Breast epithelium (tissue), 4 donors: ENCODE data around the gene DHRS4. TPM values are rescaled to one million over a fixed set of nuclear protein-coding genes. Genes with fewer than 3 reads are reported as not detected.
A peak's percentile ranks its signal among the peaks of the same experiment; 100 is the strongest.
"Not testable (repeated sequence)": the region's sequence is repeated elsewhere in the genome, so short reads cannot be mapped to it uniquely, and the experiment has no call there.

Experiments used
- DNase-seq, 2 donors: peaks; one replicate each; pipeline ENCODE4 v3.0.0-alpha.2; 2019; ENCODE audit warnings: low spot score in 2 of 2
- H3K27ac ChIP-seq, 2 donors: fragments of 200-600 bp; sonication (generic) in 1 of 2; one replicate each; pipeline ENCODE4 v1.5.1; 2016 to 2019; ENCODE audit warnings: mild to moderate bottlenecking in 1 of 2
- H3K27me3 ChIP-seq, 2 donors: fragments of 200-600 bp; sonication (generic) in 1 of 2; one replicate each; pipeline versions ENCODE4 v1.5.1 to v1.6.0; 2017 to 2019; ENCODE audit warnings: control low read depth in 1 of 2, mild to moderate bottlenecking in 1 of 2
- H3K36me3 ChIP-seq: fragments of 200-600 bp; one replicate; pipeline ENCODE4 v1.5.1; 2019
- H3K4me1 ChIP-seq, 2 donors: fragments of 200-600 bp; sonication (generic); one replicate each; pipeline ENCODE4 v1.5.1; 2016 to 2019; ENCODE audit warnings: control low read depth in 1 of 2
- H3K4me3 ChIP-seq, 3 donors: fragments of 200-600 bp; sonication (generic); 1 replicate in 2 of 3; 2 replicates in 1 of 3; pipeline ENCODE4 v1.5.1; 2016 to 2019; ENCODE audit warnings: mild to moderate bottlenecking in 3 of 3, moderate library complexity in 2 of 3
- H3K9me3 ChIP-seq, 2 donors: fragments of 200-600 bp; sonication (generic) in 1 of 2; one replicate each; pipeline ENCODE4 v1.5.1; 2016 to 2019; ENCODE audit warnings: control low read depth in 1 of 2
- CTCF ChIP-seq, 3 donors: fragments of 450-650 bp; IDR thresholded peaks; one replicate each; pipeline ENCODE4 v1.5.1; 2016 to 2017; ENCODE audit warnings: antibody characterized with exemption in 3 of 3, mild to moderate bottlenecking in 3 of 3, moderate library complexity in 3 of 3
- POLR2A ChIP-seq: fragments of 450-650 bp; IDR thresholded peaks from one replicate; pipeline ENCODE4 v1.6.1; 2016; ENCODE audit warnings: antibody characterized with exemption, mild to moderate bottlenecking, moderate library complexity
- POLR2AphosphoS5 ChIP-seq, 3 donors: sonication (generic); formaldehyde crosslinking; IDR thresholded peaks; one replicate each; pipeline ENCODE4 v1.6.1; 2017; ENCODE audit warnings: antibody characterized with exemption in 3 of 3
- intact Hi-C: fragments of 100-400 bp; cut with DNase I; formaldehyde crosslinking; loops from one replicate; pipeline ENCODE4 v1.15.1; 2023; ENCODE audit warnings: low total_unique reads
- total RNA-seq, 3 donors: library from RNA; depleted of rRNA; stranded (reverse); fragments of >200 nt; gene quantifications; one replicate each; pipeline ENCODE4 v1.1.0, GENCODE V29; 2016

Gene DHRS4
- total RNA-seq, 3 donors from 2014 or later = 38.4 to 48.8 (median 40.0) TPM

GRCh38 chr14:23951590-23952201 lies 1.9 kb upstream of the DHRS4 start:
- Histone ChIP-seq H3K27ac (peak overlapping the region in 1 of 2 donors; percentile 35), H3K4me3 (no peak overlapping the region), H3K36me3 (no peaks in the 10 kb centered on the region), H3K27me3 (no peaks in the 10 kb centered on the region), H3K4me1 (peaks cover 0 to 6% of the 10 kb centered on the region in 2 donors), H3K9me3 (no peaks in the 10 kb centered on the region)
- DNase-seq = no peak
- TF ChIP-seq CTCF (IDR thresholded peaks at IDR 0.05) = no peak
- TF ChIP-seq POLR2A = no peak
- no peak for TF ChIP-seq POLR2AphosphoS5 (IDR thresholded peaks at IDR 0.05)
- intact Hi-C loops = no loop called here

GRCh38 chr14:23953116-23953463 lies 480 bp upstream of the DHRS4 start:
- intact Hi-C loops, H3K36me3 ChIP-seq, H3K9me3 ChIP-seq, H3K4me1 ChIP-seq, H3K27me3 ChIP-seq, DNase-seq: not testable (repeated sequence)
- H3K27ac ChIP-seq = peak overlapping the region; percentile 86 to 89
- H3K4me3 ChIP-seq = peak overlapping the region; percentile 71 to 87 (median 84)

- H3K36me3 ChIP-seq, H3K4me1 ChIP-seq, H3K27me3 ChIP-seq, intact Hi-C loops, H3K9me3 ChIP-seq, DNase-seq: not testable (repeated sequence)
- Histone ChIP-seq H3K27ac (peak overlapping the region; percentile 86 to 89), H3K4me3 (peak overlapping the region; percentile 71 to 87 (median 84))
Observed at GRCh38 chr14:23954279-23954614, 677 bp downstream of the DHRS4 start.

- Histone ChIP-seq H3K4me3 (peak overlapping the region in 2 of 3 donors; percentile 84 to 87), H3K27ac (peak overlapping the region in 1 of 2 donors; percentile 44)
- H3K27me3 ChIP-seq, H3K9me3 ChIP-seq, H3K4me1 ChIP-seq, H3K36me3 ChIP-seq, intact Hi-C loops: not testable (repeated sequence)
- DNase-seq = peak in 1 of 2 donors; percentile 63
Observed at GRCh38 chr14:23954965-23955364, 1.4 kb downstream of the DHRS4 start.

GRCh38 chr14:23955811-23956210 lies 2.2 kb downstream of the DHRS4 start:
- H3K27me3 ChIP-seq, H3K27ac ChIP-seq, intact Hi-C loops, H3K36me3 ChIP-seq, H3K9me3 ChIP-seq, DNase-seq, H3K4me3 ChIP-seq, H3K4me1 ChIP-seq: not testable (repeated sequence)

- H3K36me3 ChIP-seq, H3K4me3 ChIP-seq, H3K27ac ChIP-seq, H3K4me1 ChIP-seq, H3K27me3 ChIP-seq, H3K9me3 ChIP-seq, intact Hi-C loops, DNase-seq: not testable (repeated sequence)
Observed at GRCh38 chr14:23957913-23958569, 4.5 kb downstream of the DHRS4 start.

- H3K36me3 ChIP-seq, H3K27ac ChIP-seq: not testable (repeated sequence)
Observed at GRCh38 chr14:23960899-23961298, 7.3 kb downstream of the DHRS4 start.

GRCh38 chr14:23961704-23962103 lies 8.1 kb downstream of the DHRS4 start:
- H3K4me3 ChIP-seq, DNase-seq, H3K9me3 ChIP-seq, H3K27ac ChIP-seq, H3K27me3 ChIP-seq, intact Hi-C loops, H3K36me3 ChIP-seq, H3K4me1 ChIP-seq: not testable (repeated sequence)

More at GRCh38 chr14:23960899-23961298, 7.3 kb downstream of the DHRS4 start:
- H3K27me3 ChIP-seq, DNase-seq, H3K9me3 ChIP-seq, intact Hi-C loops, H3K4me3 ChIP-seq, H3K4me1 ChIP-seq: not testable (repeated sequence)

GRCh38 chr14:23969130-23969480 lies 15.5 kb downstream of the DHRS4 start:
- H3K27me3 ChIP-seq, intact Hi-C loops, DNase-seq, H3K36me3 ChIP-seq, H3K27ac ChIP-seq, H3K4me1 ChIP-seq, H3K9me3 ChIP-seq: not testable (repeated sequence)
- H3K4me3 ChIP-seq = peak overlapping the region in 1 of 3 donors; percentile 68

GRCh38 chr14:23969481-23970282 lies 16.1 kb downstream of the DHRS4 start:
- DNase-seq, H3K4me1 ChIP-seq, H3K36me3 ChIP-seq, intact Hi-C loops, H3K27me3 ChIP-seq, H3K9me3 ChIP-seq: not testable (repeated sequence)
- peak overlapping the region; percentile 35 to 68 (median 50) for H3K4me3 ChIP-seq
- peak overlapping the region in 1 of 2 donors; percentile 74 for H3K27ac ChIP-seq

- H3K9me3 ChIP-seq, DNase-seq, intact Hi-C loops, H3K27ac ChIP-seq, H3K36me3 ChIP-seq, H3K4me1 ChIP-seq, H3K27me3 ChIP-seq: not testable (repeated sequence)
- H3K4me3 ChIP-seq = peak overlapping the region in 2 of 3 donors; percentile 50 to 68
Observed at GRCh38 chr14:23970283-23970659, 16.7 kb downstream of the DHRS4 start.

- H3K4me1 ChIP-seq, H3K27ac ChIP-seq, H3K27me3 ChIP-seq, H3K36me3 ChIP-seq, H3K9me3 ChIP-seq, H3K4me3 ChIP-seq, DNase-seq, intact Hi-C loops: not testable (repeated sequence)
Observed at GRCh38 chr14:23973178-23973577, 19.6 kb downstream of the DHRS4 start.
